ENCODE measurements around the gene PHACTR1.

DNA sequence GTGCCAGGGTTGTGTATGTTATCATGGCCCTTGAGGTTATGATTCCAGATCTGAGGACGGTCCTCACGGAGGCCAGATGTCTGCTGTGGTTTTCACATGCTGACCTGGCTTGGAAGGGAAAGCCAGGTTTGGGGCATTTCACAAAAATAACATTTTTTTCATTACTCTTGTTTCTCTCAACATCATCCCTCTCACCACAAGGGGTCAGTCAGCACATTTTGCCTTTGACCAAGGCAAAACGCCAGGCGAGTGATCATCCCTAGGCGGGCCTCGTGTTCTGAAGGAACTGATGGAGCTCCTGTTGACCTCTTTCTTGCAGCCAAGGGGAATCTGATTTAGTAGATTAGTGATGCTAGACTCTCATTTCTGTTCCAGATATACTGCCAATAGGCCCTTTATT lies 478.3 kb downstream of the PHACTR1 start:
- no peak for TF ChIP-seq JUN (CRISPR knock-in tag; IDR thresholded peaks at IDR 0.05)
- TF ChIP-seq, protein P1, sequence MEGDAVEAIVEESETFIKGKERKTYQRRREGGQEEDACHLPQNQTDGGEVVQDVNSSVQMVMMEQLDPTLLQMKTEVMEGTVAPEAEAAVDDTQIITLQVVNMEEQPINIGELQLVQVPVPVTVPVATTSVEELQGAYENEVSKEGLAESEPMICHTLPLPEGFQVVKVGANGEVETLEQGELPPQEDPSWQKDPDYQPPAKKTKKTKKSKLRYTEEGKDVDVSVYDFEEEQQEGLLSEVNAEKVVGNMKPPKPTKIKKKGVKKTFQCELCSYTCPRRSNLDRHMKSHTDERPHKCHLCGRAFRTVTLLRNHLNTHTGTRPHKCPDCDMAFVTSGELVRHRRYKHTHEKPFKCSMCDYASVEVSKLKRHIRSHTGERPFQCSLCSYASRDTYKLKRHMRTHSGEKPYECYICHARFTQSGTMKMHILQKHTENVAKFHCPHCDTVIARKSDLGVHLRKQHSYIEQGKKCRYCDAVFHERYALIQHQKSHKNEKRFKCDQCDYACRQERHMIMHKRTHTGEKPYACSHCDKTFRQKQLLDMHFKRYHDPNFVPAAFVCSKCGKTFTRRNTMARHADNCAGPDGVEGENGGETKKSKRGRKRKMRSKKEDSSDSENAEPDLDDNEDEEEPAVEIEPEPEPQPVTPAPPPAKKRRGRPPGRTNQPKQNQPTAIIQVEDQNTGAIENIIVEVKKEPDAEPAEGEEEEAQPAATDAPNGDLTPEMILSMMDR (IDR thresholded peaks at IDR 0.05): no peak
- TF ChIP-seq, protein P2, sequence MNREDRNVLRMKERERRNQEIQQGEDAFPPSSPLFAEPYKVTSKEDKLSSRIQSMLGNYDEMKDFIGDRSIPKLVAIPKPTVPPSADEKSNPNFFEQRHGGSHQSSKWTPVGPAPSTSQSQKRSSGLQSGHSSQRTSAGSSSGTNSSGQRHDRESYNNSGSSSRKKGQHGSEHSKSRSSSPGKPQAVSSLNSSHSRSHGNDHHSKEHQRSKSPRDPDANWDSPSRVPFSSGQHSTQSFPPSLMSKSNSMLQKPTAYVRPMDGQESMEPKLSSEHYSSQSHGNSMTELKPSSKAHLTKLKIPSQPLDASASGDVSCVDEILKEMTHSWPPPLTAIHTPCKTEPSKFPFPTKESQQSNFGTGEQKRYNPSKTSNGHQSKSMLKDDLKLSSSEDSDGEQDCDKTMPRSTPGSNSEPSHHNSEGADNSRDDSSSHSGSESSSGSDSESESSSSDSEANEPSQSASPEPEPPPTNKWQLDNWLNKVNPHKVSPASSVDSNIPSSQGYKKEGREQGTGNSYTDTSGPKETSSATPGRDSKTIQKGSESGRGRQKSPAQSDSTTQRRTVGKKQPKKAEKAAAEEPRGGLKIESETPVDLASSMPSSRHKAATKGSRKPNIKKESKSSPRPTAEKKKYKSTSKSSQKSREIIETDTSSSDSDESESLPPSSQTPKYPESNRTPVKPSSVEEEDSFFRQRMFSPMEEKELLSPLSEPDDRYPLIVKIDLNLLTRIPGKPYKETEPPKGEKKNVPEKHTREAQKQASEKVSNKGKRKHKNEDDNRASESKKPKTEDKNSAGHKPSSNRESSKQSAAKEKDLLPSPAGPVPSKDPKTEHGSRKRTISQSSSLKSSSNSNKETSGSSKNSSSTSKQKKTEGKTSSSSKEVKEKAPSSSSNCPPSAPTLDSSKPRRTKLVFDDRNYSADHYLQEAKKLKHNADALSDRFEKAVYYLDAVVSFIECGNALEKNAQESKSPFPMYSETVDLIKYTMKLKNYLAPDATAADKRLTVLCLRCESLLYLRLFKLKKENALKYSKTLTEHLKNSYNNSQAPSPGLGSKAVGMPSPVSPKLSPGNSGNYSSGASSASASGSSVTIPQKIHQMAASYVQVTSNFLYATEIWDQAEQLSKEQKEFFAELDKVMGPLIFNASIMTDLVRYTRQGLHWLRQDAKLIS (CRISPR knock-in tag; IDR thresholded peaks at IDR 0.05; ENCODE audit: borderline replicate concordance): no peak
- TF ChIP-seq, protein P3, sequence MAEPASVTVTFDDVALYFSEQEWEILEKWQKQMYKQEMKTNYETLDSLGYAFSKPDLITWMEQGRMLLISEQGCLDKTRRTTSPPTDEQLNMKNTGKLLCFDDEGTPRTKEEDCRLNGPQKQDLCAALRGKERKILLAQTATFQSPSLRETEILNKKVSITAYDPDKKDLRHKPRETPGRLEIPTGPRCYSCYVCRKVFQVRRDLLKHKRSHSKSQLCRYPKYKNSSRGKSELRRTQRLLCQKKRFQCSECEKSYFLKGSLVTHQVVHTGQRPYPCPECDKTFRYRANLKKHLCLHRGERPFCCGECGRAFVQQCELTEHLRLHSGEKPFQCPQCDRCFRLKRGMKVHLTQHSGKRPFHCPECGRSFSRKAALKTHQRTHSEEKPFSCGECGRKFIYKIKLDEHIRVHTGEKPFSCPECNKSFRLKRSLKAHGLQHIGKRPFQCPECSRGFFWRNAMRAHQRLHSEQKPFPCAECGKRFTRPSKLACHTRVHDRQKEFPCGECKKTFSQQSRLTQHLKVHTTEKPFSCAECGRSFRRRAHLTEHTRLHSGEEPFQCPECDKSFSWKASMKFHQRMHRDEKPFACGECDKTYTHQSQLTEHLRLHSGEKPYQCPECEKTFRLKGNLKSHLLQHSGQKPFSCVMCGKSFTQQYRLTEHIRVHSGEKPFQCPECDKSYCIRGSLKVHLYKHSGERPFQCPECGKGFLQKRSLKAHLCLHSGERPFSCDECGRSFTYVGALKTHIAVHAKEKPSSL (CRISPR knock-in tag; conservative IDR thresholded peaks at IDR 0.05): no peak
- TF ChIP-seq, protein P4, sequence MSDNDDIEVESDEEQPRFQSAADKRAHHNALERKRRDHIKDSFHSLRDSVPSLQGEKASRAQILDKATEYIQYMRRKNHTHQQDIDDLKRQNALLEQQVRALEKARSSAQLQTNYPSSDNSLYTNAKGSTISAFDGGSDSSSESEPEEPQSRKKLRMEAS (CRISPR knock-in tag; IDR thresholded peaks at IDR 0.05): no peak

Data from WTC11 (cell line).